Nephron (organoid): Measurements from ENCODE around the gene DUSP22.

ENCODE experiments used
- H3K27ac Mint-ChIP-seq, 3 experiments: 2 replicates each; pipeline ENCODE4 v1.8.0; 2020; ENCODE audit warnings: mixed read lengths in 3 of 3, mild to moderate bottlenecking in 2 of 3, moderate library complexity in 1 of 3
- H3K27me3 Mint-ChIP-seq: 2 replicates; pipeline ENCODE4 v1.8.0; 2021; ENCODE audit warnings: low read depth, mild to moderate bottlenecking, moderate library complexity, mixed read lengths
- H3K36me3 Mint-ChIP-seq: 2 replicates; pipeline ENCODE4 v1.8.0; 2020; ENCODE audit warnings: low read depth, mixed read lengths
- H3K4me1 Mint-ChIP-seq: 2 replicates; pipeline ENCODE4 v1.8.0; 2020; ENCODE audit warnings: mixed read lengths
- H3K4me3 Mint-ChIP-seq, 3 experiments: 2 replicates each; pipeline ENCODE4 v1.8.0; 2020; ENCODE audit warnings: mild to moderate bottlenecking in 3 of 3, mixed read lengths in 3 of 3, moderate library complexity in 2 of 3
- H3K9me3 Mint-ChIP-seq: 2 replicates; pipeline ENCODE4 v1.8.0; 2020; ENCODE audit warnings: mixed read lengths
- TF ChIP-seq, protein P1 (sequence below), 3 experiments: fragments of 200-600 bp; sonication (generic); IDR thresholded peaks; one replicate each; pipeline ENCODE4 v1.5.0; 2021; ENCODE audit warnings: antibody characterized with exemption in 3 of 3; ENCODE audit not compliant: unreplicated experiment in 3 of 3

The DUSP22 gene

GRCh38 chr6:331622-332521 lies 39.6 kb downstream of the DUSP22 start:
- TF ChIP-seq, protein P1, sequence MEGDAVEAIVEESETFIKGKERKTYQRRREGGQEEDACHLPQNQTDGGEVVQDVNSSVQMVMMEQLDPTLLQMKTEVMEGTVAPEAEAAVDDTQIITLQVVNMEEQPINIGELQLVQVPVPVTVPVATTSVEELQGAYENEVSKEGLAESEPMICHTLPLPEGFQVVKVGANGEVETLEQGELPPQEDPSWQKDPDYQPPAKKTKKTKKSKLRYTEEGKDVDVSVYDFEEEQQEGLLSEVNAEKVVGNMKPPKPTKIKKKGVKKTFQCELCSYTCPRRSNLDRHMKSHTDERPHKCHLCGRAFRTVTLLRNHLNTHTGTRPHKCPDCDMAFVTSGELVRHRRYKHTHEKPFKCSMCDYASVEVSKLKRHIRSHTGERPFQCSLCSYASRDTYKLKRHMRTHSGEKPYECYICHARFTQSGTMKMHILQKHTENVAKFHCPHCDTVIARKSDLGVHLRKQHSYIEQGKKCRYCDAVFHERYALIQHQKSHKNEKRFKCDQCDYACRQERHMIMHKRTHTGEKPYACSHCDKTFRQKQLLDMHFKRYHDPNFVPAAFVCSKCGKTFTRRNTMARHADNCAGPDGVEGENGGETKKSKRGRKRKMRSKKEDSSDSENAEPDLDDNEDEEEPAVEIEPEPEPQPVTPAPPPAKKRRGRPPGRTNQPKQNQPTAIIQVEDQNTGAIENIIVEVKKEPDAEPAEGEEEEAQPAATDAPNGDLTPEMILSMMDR (IDR thresholded peaks at IDR 0.05; ENCODE audit: unreplicated experiment in 3 of 3), result no peak
- H3K27me3 Mint-ChIP-seq, result no peaks in the 10 kb centered on the region
- H3K36me3 Mint-ChIP-seq, result peaks cover 6% of the 10 kb centered on the region
- peaks cover 10% of the 10 kb centered on the region for H3K4me1 Mint-ChIP-seq
- no peak overlapping the region for H3K4me3 Mint-ChIP-seq
- H3K27ac Mint-ChIP-seq, result no peak overlapping the region
- H3K9me3 Mint-ChIP-seq, result peaks cover 1% of the 10 kb centered on the region

GRCh38 chr6:332671-333070 lies 40.4 kb downstream of the DUSP22 start:
- Mint-ChIP-seq H3K9me3 (peaks cover 6% of the 10 kb centered on the region), H3K27ac (no peak overlapping the region), H3K36me3 (peaks cover 2% of the 10 kb centered on the region), H3K4me1 (peaks cover 11% of the 10 kb centered on the region), H3K4me3 (no peak overlapping the region), H3K27me3 (no peaks in the 10 kb centered on the region)
- TF ChIP-seq, protein P1 (IDR thresholded peaks at IDR 0.05; ENCODE audit: unreplicated experiment in 3 of 3), result no peak

GRCh38 chr6:333379-334002 lies 41.2 kb downstream of the DUSP22 start:
- TF ChIP-seq, protein P1 (IDR thresholded peaks at IDR 0.05; ENCODE audit: unreplicated experiment in 3 of 3), result no peak
- Mint-ChIP-seq H3K9me3 (peaks cover 10% of the 10 kb centered on the region), H3K36me3 (no peaks in the 10 kb centered on the region), H3K4me3 (no peak overlapping the region), H3K27me3 (no peaks in the 10 kb centered on the region), H3K4me1 (peaks cover 17% of the 10 kb centered on the region), H3K27ac (no peak overlapping the region)

GRCh38 chr6:334536-335510 lies 42.5 kb downstream of the DUSP22 start:
- H3K9me3 Mint-ChIP-seq, result peaks cover 10% of the 10 kb centered on the region
- H3K27me3 Mint-ChIP-seq, result no peaks in the 10 kb centered on the region
- TF ChIP-seq, protein P1 (IDR thresholded peaks at IDR 0.05; ENCODE audit: unreplicated experiment in 3 of 3), result no peak
- H3K27ac Mint-ChIP-seq, result no peak overlapping the region
- H3K4me3 Mint-ChIP-seq, result no peak overlapping the region
- no peaks in the 10 kb centered on the region for H3K36me3 Mint-ChIP-seq
- H3K4me1 Mint-ChIP-seq, result peaks cover 22% of the 10 kb centered on the region

DNA sequence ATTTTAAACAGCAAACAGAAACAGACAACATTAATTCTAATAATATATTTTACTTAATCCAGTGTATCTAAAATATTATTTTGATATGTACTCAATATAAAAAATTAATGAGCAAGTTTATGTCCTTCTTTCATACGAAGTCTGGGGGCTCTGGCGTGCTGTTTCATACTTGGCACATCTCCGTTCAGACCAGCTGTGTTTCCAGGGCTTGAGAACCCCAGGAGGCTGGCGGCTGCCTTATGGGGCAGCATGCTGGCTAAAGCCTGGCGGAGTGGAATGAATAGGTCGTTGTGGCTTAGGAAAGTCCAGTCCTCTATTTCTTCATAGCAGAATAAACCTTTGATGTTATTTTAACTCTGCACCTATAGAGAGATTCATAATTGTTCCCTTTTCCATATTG lies 43.3 kb downstream of the DUSP22 start:
- Mint-ChIP-seq H3K4me3 (no peak overlapping the region), H3K36me3 (peaks cover under 1% of the 10 kb centered on the region), H3K4me1 (peaks cover 22% of the 10 kb centered on the region), H3K27me3 (no peaks in the 10 kb centered on the region), H3K9me3 (peaks cover 11% of the 10 kb centered on the region), H3K27ac (no peak overlapping the region)
- TF ChIP-seq, protein P1 (IDR thresholded peaks at IDR 0.05; ENCODE audit: unreplicated experiment in 3 of 3), result no peak
